Neural cell (in vitro differentiated cells): ENCODE data around the gene GZMA. TPM values are rescaled to one million over a fixed set of nuclear protein-coding genes. Genes with fewer than 3 reads are reported as not detected.

Experiments used
- H2AFZ ChIP-seq: fragments of 200-600, 300-800 bp; sonication (generic), shearing (Covaris generic); 2 replicates; pipeline ENCODE4 v1.6.0; 2014; ENCODE audit warnings: low read depth, mild to moderate bottlenecking, antibody characterized with exemption, low read length, moderate library complexity
- H3F3A ChIP-seq: fragments of 200-600 bp; shearing (Covaris generic); 2 replicates; pipeline ENCODE4 v1.6.1; 2016; ENCODE audit warnings: mild to moderate bottlenecking, moderate library complexity, mixed read lengths, antibody characterized with exemption, low read length; ENCODE audit not compliant: insufficient read depth, poor library complexity, severe bottlenecking
- H3K27ac ChIP-seq: fragments of 200-600, 300-800 bp; sonication (generic), shearing (Covaris generic); 2 replicates; pipeline ENCODE4 v1.5.1; 2014; ENCODE audit warnings: mild to moderate bottlenecking, low read length, moderate library complexity
- H3K27me3 ChIP-seq: fragments of 300-800, 200-600 bp; sonication (generic), shearing (Covaris generic); 2 replicates; pipeline ENCODE4 v1.6.0; 2014; ENCODE audit warnings: mild to moderate bottlenecking, low read depth, low read length, moderate library complexity; ENCODE audit not compliant: insufficient read depth
- H3K36me3 ChIP-seq: fragments of 300-800, 200-600 bp; sonication (generic), shearing (Covaris generic); 2 replicates; pipeline ENCODE4 v1.5.1; 2014; ENCODE audit warnings: mild to moderate bottlenecking, antibody characterized with exemption, low read length, moderate library complexity; ENCODE audit not compliant: insufficient read depth
- H3K4me2 ChIP-seq: fragments of 300-800, 200-600 bp; sonication (generic), shearing (Covaris generic); 2 replicates; pipeline ENCODE4 v1.6.0; 2014; ENCODE audit warnings: mild to moderate bottlenecking, low read length
- H3K4me3 ChIP-seq: fragments of 300-800, 200-600 bp; sonication (generic), shearing (Covaris generic); 2 replicates; pipeline ENCODE4 v1.5.1; 2014; ENCODE audit warnings: mild to moderate bottlenecking, low read length, moderate library complexity
- H3K79me2 ChIP-seq: fragments of 200-600 bp; shearing (Covaris generic); replicated peaks from 2 replicates; pipeline ENCODE4 v1.6.0; 2014; ENCODE audit warnings: mild to moderate bottlenecking, low read length, moderate library complexity; ENCODE audit not compliant: insufficient read depth
- H3K9ac ChIP-seq: fragments of 300-800, 200-600 bp; sonication (generic), shearing (Covaris generic); 2 replicates; pipeline ENCODE4 v1.6.1; 2016; ENCODE audit warnings: mild to moderate bottlenecking, low read length, mixed read lengths
- H3K9me2 ChIP-seq: fragments of 200-600 bp; shearing (Covaris generic); 2 replicates; pipeline ENCODE4 v1.6.1; 2016; ENCODE audit warnings: mild to moderate bottlenecking, low read length, mixed read lengths; ENCODE audit not compliant: insufficient read depth
- H3K9me3 ChIP-seq: fragments of 200-600, 300-800 bp; sonication (generic), shearing (Covaris generic); 2 replicates; pipeline ENCODE4 v1.6.1; 2016; ENCODE audit warnings: mild to moderate bottlenecking, mixed run types, low read length, moderate library complexity, mixed read lengths
- H4K20me1 ChIP-seq: fragments of 200-600 bp; shearing (Covaris generic); 2 replicates; pipeline ENCODE4 v1.6.1; 2016; ENCODE audit warnings: mild to moderate bottlenecking, mixed run types; ENCODE audit not compliant: insufficient read depth
- CTCF ChIP-seq: fragments of 450-650 bp; IDR thresholded peaks from 2 replicates; pipeline ENCODE4 v1.5.1; 2014; ENCODE audit warnings: antibody characterized with exemption, mild to moderate bottlenecking, moderate library complexity; ENCODE audit not compliant: poor library complexity, severe bottlenecking
- EP300 ChIP-seq: fragments of 450-650 bp; conservative IDR thresholded peaks from 2 replicates; pipeline ENCODE4 v1.6.1; 2014; ENCODE audit warnings: antibody characterized with exemption, mild to moderate bottlenecking, moderate library complexity; ENCODE audit not compliant: poor library complexity, severe bottlenecking
- EZH2 ChIP-seq: fragments of 200-600, 300-800 bp; shearing (Covaris generic), sonication (generic); IDR thresholded peaks from 2 replicates; pipeline ENCODE4 v1.6.1; 2014; ENCODE audit warnings: antibody characterized with exemption, low read length, borderline replicate concordance, mild to moderate bottlenecking; ENCODE audit not compliant: insufficient read depth, poor library complexity, severe bottlenecking
- MXI1 ChIP-seq: fragments of 450-650 bp; conservative IDR thresholded peaks from 2 replicates; pipeline ENCODE4 v1.6.1; 2014; ENCODE audit warnings: antibody characterized with exemption, mild to moderate bottlenecking; ENCODE audit not compliant: poor library complexity, severe bottlenecking
- POLR2AphosphoS5 ChIP-seq: IDR thresholded peaks from 2 replicates; pipeline ENCODE4 v1.6.1; 2012
- RAD21 ChIP-seq: fragments of 450-650 bp; conservative IDR thresholded peaks from 2 replicates; pipeline ENCODE4 v1.6.1; 2014; ENCODE audit warnings: antibody characterized with exemption, mild to moderate bottlenecking, moderate library complexity
- SMC3 ChIP-seq: fragments of 450-650 bp; conservative IDR thresholded peaks from 2 replicates; pipeline ENCODE4 v1.6.1; 2014; ENCODE audit warnings: antibody characterized with exemption, mild to moderate bottlenecking, moderate library complexity; ENCODE audit not compliant: poor library complexity
- TAF1 ChIP-seq: IDR thresholded peaks from 2 replicates; pipeline ENCODE4 v1.6.1; 2012; ENCODE audit warnings: low read depth
- polyA plus RNA-seq: library from polyadenylated mRNA; depleted of rRNA; stranded (reverse); fragments of >200 nt; gene quantifications from 2 replicates; pipeline ENCODE4 v1.2.3, GENCODE V29; 2014
- TF ChIP-seq, protein P1 (sequence below): IDR thresholded peaks from 2 replicates; pipeline ENCODE4 v1.6.1; 2012; ENCODE audit warnings: borderline replicate concordance

Gene GZMA
- polyA plus RNA-seq, 1 donor from 2014 or later, result not detected

DNA sequence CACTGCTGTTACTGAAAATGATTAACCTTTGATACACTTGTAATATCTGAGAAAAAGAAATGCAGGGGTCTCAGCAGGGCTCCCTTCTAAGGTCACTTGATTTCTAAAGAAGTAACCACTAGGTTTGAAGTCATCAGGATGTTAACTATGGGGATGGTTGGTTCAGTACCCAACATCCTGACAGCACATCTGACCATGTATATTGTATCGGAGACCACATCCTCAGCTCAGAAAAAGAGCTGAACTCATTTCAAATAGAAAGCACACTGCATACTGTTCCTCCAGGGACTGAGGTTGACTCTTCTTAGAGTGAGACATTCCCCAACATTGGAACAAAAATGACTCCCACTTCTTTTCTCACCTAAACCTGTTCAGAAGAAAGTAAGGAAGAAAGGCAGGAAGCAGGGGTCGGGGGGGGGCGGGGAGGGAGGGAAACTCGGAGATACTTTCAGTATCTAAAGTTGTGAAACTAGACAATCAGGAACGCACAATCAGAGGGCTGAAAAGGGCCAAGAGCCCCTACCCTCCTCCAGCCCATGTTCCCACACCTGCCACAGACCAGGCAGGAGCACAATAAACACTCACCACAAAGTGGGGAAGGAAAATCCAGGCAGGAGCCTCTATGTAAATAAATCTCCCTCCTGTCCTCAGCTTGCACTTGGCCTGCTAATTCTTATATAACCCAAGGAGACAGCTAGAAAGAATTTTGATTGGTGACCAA lies 730 bp upstream of the GZMA start:
- no peak for TF ChIP-seq EZH2
- TF ChIP-seq CTCF, result no peak
- no peak for TF ChIP-seq SMC3
- no peak for TF ChIP-seq MXI1
- TF ChIP-seq TAF1, result no peak
- TF ChIP-seq EP300, result no peak
- no peak for TF ChIP-seq POLR2AphosphoS5
- TF ChIP-seq, protein P1, sequence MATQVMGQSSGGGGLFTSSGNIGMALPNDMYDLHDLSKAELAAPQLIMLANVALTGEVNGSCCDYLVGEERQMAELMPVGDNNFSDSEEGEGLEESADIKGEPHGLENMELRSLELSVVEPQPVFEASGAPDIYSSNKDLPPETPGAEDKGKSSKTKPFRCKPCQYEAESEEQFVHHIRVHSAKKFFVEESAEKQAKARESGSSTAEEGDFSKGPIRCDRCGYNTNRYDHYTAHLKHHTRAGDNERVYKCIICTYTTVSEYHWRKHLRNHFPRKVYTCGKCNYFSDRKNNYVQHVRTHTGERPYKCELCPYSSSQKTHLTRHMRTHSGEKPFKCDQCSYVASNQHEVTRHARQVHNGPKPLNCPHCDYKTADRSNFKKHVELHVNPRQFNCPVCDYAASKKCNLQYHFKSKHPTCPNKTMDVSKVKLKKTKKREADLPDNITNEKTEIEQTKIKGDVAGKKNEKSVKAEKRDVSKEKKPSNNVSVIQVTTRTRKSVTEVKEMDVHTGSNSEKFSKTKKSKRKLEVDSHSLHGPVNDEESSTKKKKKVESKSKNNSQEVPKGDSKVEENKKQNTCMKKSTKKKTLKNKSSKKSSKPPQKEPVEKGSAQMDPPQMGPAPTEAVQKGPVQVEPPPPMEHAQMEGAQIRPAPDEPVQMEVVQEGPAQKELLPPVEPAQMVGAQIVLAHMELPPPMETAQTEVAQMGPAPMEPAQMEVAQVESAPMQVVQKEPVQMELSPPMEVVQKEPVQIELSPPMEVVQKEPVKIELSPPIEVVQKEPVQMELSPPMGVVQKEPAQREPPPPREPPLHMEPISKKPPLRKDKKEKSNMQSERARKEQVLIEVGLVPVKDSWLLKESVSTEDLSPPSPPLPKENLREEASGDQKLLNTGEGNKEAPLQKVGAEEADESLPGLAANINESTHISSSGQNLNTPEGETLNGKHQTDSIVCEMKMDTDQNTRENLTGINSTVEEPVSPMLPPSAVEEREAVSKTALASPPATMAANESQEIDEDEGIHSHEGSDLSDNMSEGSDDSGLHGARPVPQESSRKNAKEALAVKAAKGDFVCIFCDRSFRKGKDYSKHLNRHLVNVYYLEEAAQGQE, result no peak
- TF ChIP-seq RAD21, result no peak
- no peaks in the 10 kb centered on the region for H3K9me3 ChIP-seq
- H3K36me3 ChIP-seq, result no peaks in the 10 kb centered on the region
- no peaks in the 10 kb centered on the region for H4K20me1 ChIP-seq
- H3F3A ChIP-seq, result no peaks in the 10 kb centered on the region
- H3K9ac ChIP-seq, result no peak overlapping the region
- H3K79me2 ChIP-seq, result no peaks in the 10 kb centered on the region
- no peak overlapping the region for H3K4me2 ChIP-seq
- H3K4me3 ChIP-seq, result no peak overlapping the region
- H3K27ac ChIP-seq, result no peak overlapping the region
- H3K9me2 ChIP-seq, result no peaks in the 10 kb centered on the region
- H3K27me3 ChIP-seq, result no peaks in the 10 kb centered on the region
- H2AFZ ChIP-seq, result no peak overlapping the region

GRCh38 chr5:55104036-55104772 lies 1.8 kb downstream of the GZMA start:
- H2AFZ ChIP-seq, result no peak overlapping the region
- H3K4me2 ChIP-seq, result no peak overlapping the region
- no peak overlapping the region for H3K9ac ChIP-seq
- no peaks in the 10 kb centered on the region for H3K9me2 ChIP-seq
- TF ChIP-seq SMC3 (no peak), RAD21 (no peak), POLR2AphosphoS5 (no peak), EP300 (no peak), MXI1 (no peak), TAF1 (no peak), EZH2 (no peak), CTCF (no peak)
- TF ChIP-seq, protein P1, result no peak
- no peaks in the 10 kb centered on the region for H3K36me3 ChIP-seq
- H3K79me2 ChIP-seq, result no peaks in the 10 kb centered on the region
- H4K20me1 ChIP-seq, result no peaks in the 10 kb centered on the region
- H3K9me3 ChIP-seq, result no peaks in the 10 kb centered on the region
- H3K27me3 ChIP-seq, result no peaks in the 10 kb centered on the region
- no peaks in the 10 kb centered on the region for H3F3A ChIP-seq
- H3K4me3 ChIP-seq, result no peak overlapping the region
- H3K27ac ChIP-seq, result no peak overlapping the region
